Measurements from ENCODE around the gene ARL6IP4. TPM values are rescaled to one million over a fixed set of nuclear protein-coding genes. Genes with fewer than 3 reads are reported as not detected.

ARL6IP4 gene
- total RNA-seq, 2 experiments from 2014 or later = 166 to 175 TPM

Other genes with a start within 250 kb of the ARL6IP4 start
- under 1 TPM; 0.28 to 0.30 TPM for gene HCAR1, start 249.8 kb upstream of the ARL6IP4 start, total RNA-seq
- 10 to 100 TPM; 52.5 to 55.9 TPM for gene DENR, start 227.9 kb upstream of the ARL6IP4 start, total RNA-seq
- under 1 TPM; 0.40 to 0.48 TPM for gene CCDC62, start 206.1 kb upstream of the ARL6IP4 start, total RNA-seq
- gene HIP1R, start 145.2 kb upstream of the ARL6IP4 start, total RNA-seq = 10 to 100 TPM; 23.4 to 24.7 TPM
- 10 to 100 TPM; 27.1 to 27.7 TPM for gene VPS37B, start 84.6 kb upstream of the ARL6IP4 start, total RNA-seq
- gene ABCB9, start 14.2 kb upstream of the ARL6IP4 start, total RNA-seq = 1 to 10 TPM; 3.2 to 3.3 TPM
- 10 to 100 TPM; 24.7 to 25.4 TPM for gene OGFOD2, start 5.4 kb upstream of the ARL6IP4 start, total RNA-seq
- gene PITPNM2, start 170.4 kb downstream of the ARL6IP4 start, total RNA-seq = 1 to 10 TPM; 8.1 to 9.3 TPM